AG10803 (cell line): ENCODE results near the gene TBX5.
A peak's percentile ranks its signal among the peaks of the same experiment; 100 is the strongest.

ENCODE experiments used
- DNase-seq: peaks from one replicate; pipeline ENCODE4 v3.0.0; 2010; ENCODE audit warnings: low read depth
- H3K4me3 ChIP-seq: 2 replicates; pipeline ENCODE4 v1.5.1; 2011; ENCODE audit warnings: mild to moderate bottlenecking, low read length, control low read depth
- CTCF ChIP-seq: conservative IDR thresholded peaks from 2 replicates; pipeline ENCODE4 v1.5.1; 2011; ENCODE audit warnings: mild to moderate bottlenecking, low read length, control low read depth, inconsistent platforms

TBX5 gene

GRCh38 chr12:114441039-114441383 is 35.1 kb upstream of the TBX5 start:
- no peak for TF ChIP-seq CTCF
- no peak overlapping the region; the same call in 1 of the 2 replicates for H3K4me3 ChIP-seq
- no peak for DNase-seq

- DNase-seq = no peak
- peak overlapping the region; percentile 26; the same call in 1 of the 2 replicates for H3K4me3 ChIP-seq
- no peak for TF ChIP-seq CTCF
Measured at GRCh38 chr12:114440270-114441038, 34.5 kb upstream of the TBX5 start.

GRCh38 chr12:114439817-114440216 is 33.9 kb upstream of the TBX5 start:
- no peak for DNase-seq
- TF ChIP-seq CTCF = no peak
- no peak overlapping the region for H3K4me3 ChIP-seq

GRCh38 chr12:114439261-114439683 is 33.3 kb upstream of the TBX5 start:
- no peak for TF ChIP-seq CTCF
- DNase-seq = no peak
- no peak overlapping the region for H3K4me3 ChIP-seq

GRCh38 chr12:114438635-114439256 is 32.8 kb upstream of the TBX5 start:
- DNase-seq = no peak
- no peak overlapping the region for H3K4me3 ChIP-seq
- TF ChIP-seq CTCF = no peak

GRCh38 chr12:114434341-114434740 is 28.4 kb upstream of the TBX5 start:
- no peak for DNase-seq
- no peak for TF ChIP-seq CTCF
- no peak overlapping the region for H3K4me3 ChIP-seq

GRCh38 chr12:114431902-114432301 is 26.0 kb upstream of the TBX5 start:
- no peak for TF ChIP-seq CTCF
- DNase-seq = no peak
- H3K4me3 ChIP-seq = no peak overlapping the region
